ENCODE measurements around the gene AATF.

Gene AATF

GRCh38 chr17:36977066-36977465 is 28.3 kb downstream of the AATF start:
- Mint-ChIP-seq H3K4me1 (ENCODE audit: low read depth) (peaks cover 72% of the 10 kb centered on the region), H3K36me3 (peaks cover 7% of the 10 kb centered on the region), H3K27ac (no peak overlapping the region), H3K9me3 (ENCODE audit: low read depth) (no peaks in the 10 kb centered on the region), H3K4me3 (no peak overlapping the region), H3K27me3 (no peaks in the 10 kb centered on the region)

DNA sequence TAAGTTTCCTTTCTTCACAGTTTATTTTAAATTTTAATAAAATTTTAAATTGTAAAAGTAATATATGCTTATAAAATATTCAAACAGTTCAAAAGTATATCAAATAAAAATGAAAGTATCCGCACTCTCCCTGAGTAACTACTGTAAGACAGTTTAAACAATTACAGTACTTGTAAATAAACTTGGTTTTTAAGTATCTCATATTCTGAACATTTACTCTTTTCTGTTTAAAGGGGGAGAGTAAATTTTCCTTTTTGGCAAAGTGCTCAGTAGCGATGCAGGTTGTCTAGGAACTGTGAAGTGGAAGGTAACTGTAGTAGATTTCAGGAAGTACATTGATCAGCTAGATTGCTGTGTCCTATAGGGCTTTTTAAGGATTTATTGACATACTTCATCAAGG is 28.8 kb downstream of the AATF start:
- Mint-ChIP-seq H3K27ac (no peak overlapping the region), H3K36me3 (peaks cover 7% of the 10 kb centered on the region), H3K4me1 (ENCODE audit: low read depth) (peaks cover 68% of the 10 kb centered on the region), H3K4me3 (no peak overlapping the region), H3K27me3 (no peaks in the 10 kb centered on the region), H3K9me3 (ENCODE audit: low read depth) (no peaks in the 10 kb centered on the region)

DNA sequence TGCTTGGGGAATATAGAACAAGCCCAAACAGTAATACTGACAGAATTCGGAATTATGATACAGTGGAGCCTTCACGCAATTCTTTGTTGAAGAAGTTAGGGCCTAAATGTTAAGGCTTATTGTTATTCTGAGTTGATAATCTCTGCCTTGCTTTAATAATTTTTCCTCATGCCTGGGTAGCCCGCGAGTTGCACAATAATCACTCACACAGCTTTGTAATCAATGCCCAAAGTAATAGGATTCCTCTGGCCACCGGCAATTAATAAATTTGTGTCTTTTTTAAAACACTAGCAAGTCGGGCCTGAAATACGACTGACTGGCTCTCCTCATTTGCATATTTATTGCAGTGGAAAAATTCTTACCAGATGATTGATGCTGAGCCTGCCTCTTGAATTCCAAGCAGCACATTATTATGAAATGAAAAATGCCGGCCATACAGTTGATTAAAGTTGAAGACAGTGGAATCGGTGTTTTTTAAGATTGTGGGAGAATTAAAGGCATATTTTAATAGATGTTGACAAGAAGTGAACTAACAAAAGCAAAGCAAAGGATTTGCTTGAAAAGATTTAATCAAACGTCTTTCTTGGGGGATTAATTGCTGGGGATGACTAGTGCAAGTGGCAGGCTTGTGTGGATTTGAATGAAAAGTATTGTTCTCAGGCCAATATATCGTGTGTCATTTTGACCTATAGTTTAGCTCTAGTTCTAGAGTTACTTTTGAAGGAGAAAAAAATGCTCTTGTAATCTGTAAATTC is 30.2 kb downstream of the AATF start:
- H3K4me3 Mint-ChIP-seq = no peak overlapping the region
- H3K4me1 Mint-ChIP-seq (ENCODE audit: low read depth) = peaks cover 59% of the 10 kb centered on the region
- H3K27ac Mint-ChIP-seq = no peak overlapping the region
- peaks cover 9% of the 10 kb centered on the region for H3K36me3 Mint-ChIP-seq
- H3K9me3 Mint-ChIP-seq (ENCODE audit: low read depth) = no peaks in the 10 kb centered on the region
- H3K27me3 Mint-ChIP-seq = no peaks in the 10 kb centered on the region

DNA sequence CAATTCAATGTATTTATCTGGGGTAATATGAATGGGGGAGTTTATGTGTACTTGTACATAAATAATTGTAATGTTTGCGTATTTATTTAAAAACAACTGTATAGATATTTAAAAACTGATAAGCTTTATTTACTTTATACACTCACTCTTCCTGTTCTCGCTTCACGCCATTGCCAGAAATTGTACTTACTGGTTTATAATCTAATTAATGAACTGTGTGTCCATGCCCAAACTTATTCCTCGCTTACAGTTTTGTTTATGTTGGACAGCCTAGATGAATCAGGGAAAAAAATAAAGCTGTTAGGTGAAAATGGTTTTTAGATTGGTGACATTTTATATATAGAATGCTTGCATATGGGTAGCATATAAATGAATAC is 30.8 kb downstream of the AATF start:
- H3K4me1 Mint-ChIP-seq (ENCODE audit: low read depth) = peaks cover 53% of the 10 kb centered on the region
- peaks cover 11% of the 10 kb centered on the region for H3K36me3 Mint-ChIP-seq
- H3K27ac Mint-ChIP-seq = no peak overlapping the region

DNA sequence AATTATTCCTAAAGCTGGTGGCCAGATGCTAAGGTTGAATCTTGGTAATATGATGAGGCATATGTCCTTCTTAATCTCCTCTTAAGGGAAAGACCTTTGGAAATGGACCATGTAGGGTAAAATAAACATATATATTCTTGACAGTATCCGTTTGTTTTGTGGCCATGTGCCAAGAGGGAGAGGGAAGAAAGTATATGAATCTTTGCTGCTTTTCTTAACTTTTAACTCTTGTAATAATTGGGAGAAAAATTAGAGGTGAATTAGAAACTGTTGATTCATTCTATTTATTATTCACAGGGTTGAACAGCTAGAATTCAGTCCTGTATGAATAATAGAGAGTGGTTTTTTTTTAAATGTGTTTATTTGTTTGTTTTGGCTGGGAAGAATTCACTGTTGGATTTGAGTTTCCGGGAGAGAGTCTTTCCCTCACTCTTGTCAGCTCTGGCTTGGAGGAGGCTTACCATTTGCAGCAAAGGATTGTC is 31.6 kb downstream of the AATF start:
- Mint-ChIP-seq H3K27me3 (no peaks in the 10 kb centered on the region), H3K27ac (no peak overlapping the region), H3K4me1 (ENCODE audit: low read depth) (peaks cover 45% of the 10 kb centered on the region), H3K9me3 (ENCODE audit: low read depth) (no peaks in the 10 kb centered on the region), H3K4me3 (no peak overlapping the region), H3K36me3 (peaks cover 11% of the 10 kb centered on the region)

More for the DNA sequence above, 30.8 kb downstream of the AATF start:
- H3K4me3 Mint-ChIP-seq = no peak overlapping the region
- no peaks in the 10 kb centered on the region for H3K9me3 Mint-ChIP-seq (ENCODE audit: low read depth)
- no peaks in the 10 kb centered on the region for H3K27me3 Mint-ChIP-seq

GRCh38 chr17:36983618-36984017 is 34.9 kb downstream of the AATF start:
- H3K27ac Mint-ChIP-seq = no peak overlapping the region
- no peaks in the 10 kb centered on the region for H3K9me3 Mint-ChIP-seq (ENCODE audit: low read depth)
- H3K4me1 Mint-ChIP-seq (ENCODE audit: low read depth) = peaks cover 27% of the 10 kb centered on the region
- no peak overlapping the region for H3K4me3 Mint-ChIP-seq
- H3K27me3 Mint-ChIP-seq = no peaks in the 10 kb centered on the region
- peaks cover 25% of the 10 kb centered on the region for H3K36me3 Mint-ChIP-seq

- no peak overlapping the region for H3K27ac Mint-ChIP-seq
- H3K4me1 Mint-ChIP-seq (ENCODE audit: low read depth) = peaks cover 2% of the 10 kb centered on the region
- no peak overlapping the region for H3K4me3 Mint-ChIP-seq
- H3K9me3 Mint-ChIP-seq (ENCODE audit: low read depth) = no peaks in the 10 kb centered on the region
- no peaks in the 10 kb centered on the region for H3K27me3 Mint-ChIP-seq
- peaks cover 30% of the 10 kb centered on the region for H3K36me3 Mint-ChIP-seq
These were observed 40.4 kb downstream of the AATF start for GRCh38 chr17:36989173-36989572.

GRCh38 chr17:36992701-36993100 is 43.9 kb downstream of the AATF start:
- H3K36me3 Mint-ChIP-seq = peaks cover 43% of the 10 kb centered on the region
- no peaks in the 10 kb centered on the region for H3K4me1 Mint-ChIP-seq (ENCODE audit: low read depth)
- H3K27ac Mint-ChIP-seq = no peak overlapping the region
- H3K27me3 Mint-ChIP-seq = no peaks in the 10 kb centered on the region
- H3K9me3 Mint-ChIP-seq (ENCODE audit: low read depth) = no peaks in the 10 kb centered on the region
- no peak overlapping the region for H3K4me3 Mint-ChIP-seq

GRCh38 chr17:36993227-36993626 is 44.5 kb downstream of the AATF start:
- no peak overlapping the region for H3K4me3 Mint-ChIP-seq
- H3K36me3 Mint-ChIP-seq = peaks cover 45% of the 10 kb centered on the region
- no peaks in the 10 kb centered on the region for H3K27me3 Mint-ChIP-seq
- no peak overlapping the region for H3K27ac Mint-ChIP-seq
- no peaks in the 10 kb centered on the region for H3K4me1 Mint-ChIP-seq (ENCODE audit: low read depth)
- no peaks in the 10 kb centered on the region for H3K9me3 Mint-ChIP-seq (ENCODE audit: low read depth)

DNA sequence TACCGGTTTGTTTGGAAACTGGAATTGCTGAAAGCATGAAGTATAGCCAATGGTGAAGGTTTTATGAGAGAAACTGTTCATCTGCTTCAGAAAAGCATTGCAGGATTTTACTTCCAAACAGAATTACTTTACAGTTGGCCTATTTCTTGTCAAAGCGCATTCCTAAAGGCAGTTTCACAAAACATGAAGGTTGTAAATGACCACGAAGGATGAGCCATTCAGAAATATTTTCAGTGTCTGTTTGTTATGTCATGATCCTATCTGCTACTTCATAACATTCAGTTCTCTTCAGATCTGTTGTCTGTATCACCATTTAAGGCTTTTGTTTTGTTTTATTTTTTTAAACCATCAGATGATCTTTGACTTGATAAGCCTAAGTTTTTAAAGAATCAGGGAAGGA is 45.7 kb downstream of the AATF start:
- Mint-ChIP-seq H3K4me3 (no peak overlapping the region), H3K36me3 (peaks cover 46% of the 10 kb centered on the region), H3K4me1 (ENCODE audit: low read depth) (no peaks in the 10 kb centered on the region), H3K27ac (no peak overlapping the region), H3K9me3 (ENCODE audit: low read depth) (no peaks in the 10 kb centered on the region), H3K27me3 (no peaks in the 10 kb centered on the region)

GRCh38 chr17:36999471-36999870 is 50.7 kb downstream of the AATF start:
- Mint-ChIP-seq H3K4me1 (ENCODE audit: low read depth) (peaks cover 2% of the 10 kb centered on the region), H3K9me3 (ENCODE audit: low read depth) (peaks cover 4% of the 10 kb centered on the region), H3K27me3 (no peaks in the 10 kb centered on the region), H3K36me3 (peaks cover 55% of the 10 kb centered on the region), H3K4me3 (no peak overlapping the region), H3K27ac (no peak overlapping the region)

GRCh38 chr17:37016780-37017179 is 68.0 kb downstream of the AATF start:
- H3K4me3 Mint-ChIP-seq = no peak overlapping the region
- peaks cover 7% of the 10 kb centered on the region for H3K36me3 Mint-ChIP-seq
- no peaks in the 10 kb centered on the region for H3K9me3 Mint-ChIP-seq (ENCODE audit: low read depth)
- H3K27ac Mint-ChIP-seq = no peak overlapping the region
- no peaks in the 10 kb centered on the region for H3K27me3 Mint-ChIP-seq
- H3K4me1 Mint-ChIP-seq (ENCODE audit: low read depth) = peaks cover 5% of the 10 kb centered on the region

- no peak overlapping the region for H3K27ac Mint-ChIP-seq
- no peaks in the 10 kb centered on the region for H3K9me3 Mint-ChIP-seq (ENCODE audit: low read depth)
- H3K27me3 Mint-ChIP-seq = no peaks in the 10 kb centered on the region
- peaks cover 5% of the 10 kb centered on the region for H3K4me1 Mint-ChIP-seq (ENCODE audit: low read depth)
- H3K4me3 Mint-ChIP-seq = no peak overlapping the region
- H3K36me3 Mint-ChIP-seq = peaks cover 7% of the 10 kb centered on the region
These were observed 68.7 kb downstream of the AATF start for GRCh38 chr17:37017404-37017803.

DNA sequence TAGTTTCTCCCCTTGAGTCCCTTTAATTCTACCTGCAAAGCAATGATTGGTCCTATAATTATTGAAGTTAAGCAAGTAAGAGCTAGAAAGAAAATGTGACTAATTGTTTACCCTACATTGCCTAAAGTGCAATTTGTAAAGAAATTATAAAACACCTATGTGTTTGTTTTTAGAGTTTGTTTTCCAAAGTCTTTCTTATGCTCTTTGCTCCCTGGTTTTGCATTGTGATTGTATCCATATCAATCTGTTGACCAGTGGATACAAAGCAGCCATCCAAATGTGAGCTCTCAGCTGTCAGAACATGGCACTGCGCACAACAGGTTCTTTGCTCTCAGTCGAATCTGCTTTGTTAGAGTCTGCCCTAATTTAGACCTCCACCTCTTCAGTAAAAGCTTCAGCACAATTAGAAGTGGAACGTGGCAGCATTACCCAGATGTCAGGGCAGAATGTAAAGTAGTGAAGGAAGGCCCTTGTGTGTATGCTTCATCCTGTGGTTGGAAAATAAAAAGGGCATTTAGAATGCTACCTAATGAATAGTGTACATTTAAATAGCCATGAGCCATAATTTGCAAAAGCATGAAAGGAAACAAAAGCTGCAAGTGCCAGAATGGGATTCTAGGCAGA is 70.5 kb downstream of the AATF start:
- Mint-ChIP-seq H3K4me1 (ENCODE audit: low read depth) (peaks cover 4% of the 10 kb centered on the region), H3K27me3 (no peaks in the 10 kb centered on the region), H3K27ac (no peak overlapping the region), H3K9me3 (ENCODE audit: low read depth) (no peaks in the 10 kb centered on the region), H3K36me3 (peaks cover 8% of the 10 kb centered on the region), H3K4me3 (no peak overlapping the region)

- no peak overlapping the region for H3K27ac Mint-ChIP-seq
- no peak overlapping the region for H3K4me3 Mint-ChIP-seq
- peaks cover 10% of the 10 kb centered on the region for H3K36me3 Mint-ChIP-seq
- H3K9me3 Mint-ChIP-seq (ENCODE audit: low read depth) = no peaks in the 10 kb centered on the region
- H3K4me1 Mint-ChIP-seq (ENCODE audit: low read depth) = peaks cover 6% of the 10 kb centered on the region
- no peaks in the 10 kb centered on the region for H3K27me3 Mint-ChIP-seq
These were observed 71.0 kb downstream of the AATF start for GRCh38 chr17:37019741-37020129.

GRCh38 chr17:37024181-37024637 is 75.5 kb downstream of the AATF start:
- no peak overlapping the region for H3K27ac Mint-ChIP-seq
- H3K4me1 Mint-ChIP-seq (ENCODE audit: low read depth) = peaks cover 19% of the 10 kb centered on the region
- H3K9me3 Mint-ChIP-seq (ENCODE audit: low read depth) = no peaks in the 10 kb centered on the region
- peaks cover 12% of the 10 kb centered on the region for H3K36me3 Mint-ChIP-seq
- no peak overlapping the region for H3K4me3 Mint-ChIP-seq
- no peaks in the 10 kb centered on the region for H3K27me3 Mint-ChIP-seq

Measured in activated naive CD8-positive, alpha-beta T cell (primary cell).